OCI-LY1 (cell line): Measurements from ENCODE around the gene CD74.

ENCODE experiments used
- EZH2 ChIP-seq: fragments of 200-600 bp; sonication (generic), shearing (Covaris generic); IDR thresholded peaks from 2 replicates; pipeline ENCODE4 v1.8.0; 2017; ENCODE audit warnings: borderline replicate concordance, mixed run types, mild to moderate bottlenecking, antibody characterized with exemption, low read length, moderate library complexity, mixed read lengths
- TF ChIP-seq, protein P1 (sequence below): fragments of 200-600 bp; sonication (generic), shearing (Covaris generic); IDR thresholded peaks from 2 replicates; pipeline ENCODE4 v1.5.1; 2017; ENCODE audit warnings: mild to moderate bottlenecking, antibody characterized with exemption, low read length, moderate library complexity, mixed read lengths

DNA sequence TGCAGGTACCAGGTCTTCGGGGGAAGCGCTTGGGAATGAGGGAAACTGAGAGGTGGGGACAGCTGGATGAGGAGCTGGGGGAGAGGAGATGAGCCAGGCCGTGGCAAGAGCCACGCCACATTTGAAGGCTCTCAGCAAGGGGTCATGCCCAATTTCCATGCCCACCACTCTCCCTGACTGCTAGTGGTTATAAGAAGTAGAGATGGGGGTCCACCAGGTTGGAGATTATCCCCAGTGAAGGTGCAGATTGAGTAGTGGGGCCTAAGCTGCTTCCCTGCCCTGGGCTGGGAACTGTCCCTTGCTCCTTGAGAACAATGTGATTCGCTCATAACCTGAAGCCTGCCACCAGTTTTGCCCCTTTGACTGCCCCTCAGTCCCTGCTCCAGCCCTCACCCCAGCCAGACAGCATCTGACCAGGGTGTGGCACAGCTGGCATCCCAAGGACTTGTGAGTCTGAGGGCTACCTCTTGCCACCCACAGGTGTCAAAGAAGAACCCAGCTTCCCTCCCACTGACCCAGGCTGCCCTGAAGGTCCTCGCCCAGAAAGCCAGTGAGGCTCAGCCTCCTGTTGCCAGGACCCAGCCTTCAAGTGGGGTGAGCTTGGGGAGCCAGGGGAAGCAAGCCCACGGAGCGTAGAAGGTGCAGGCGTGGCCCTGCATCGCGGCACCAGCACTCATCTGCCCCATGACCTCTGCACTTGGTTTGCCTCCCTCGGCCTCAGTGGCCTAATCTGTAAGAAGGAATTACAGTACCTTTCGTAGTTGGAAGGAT, 21.5 kb downstream of the CD74 start:
- TF ChIP-seq, protein P1, sequence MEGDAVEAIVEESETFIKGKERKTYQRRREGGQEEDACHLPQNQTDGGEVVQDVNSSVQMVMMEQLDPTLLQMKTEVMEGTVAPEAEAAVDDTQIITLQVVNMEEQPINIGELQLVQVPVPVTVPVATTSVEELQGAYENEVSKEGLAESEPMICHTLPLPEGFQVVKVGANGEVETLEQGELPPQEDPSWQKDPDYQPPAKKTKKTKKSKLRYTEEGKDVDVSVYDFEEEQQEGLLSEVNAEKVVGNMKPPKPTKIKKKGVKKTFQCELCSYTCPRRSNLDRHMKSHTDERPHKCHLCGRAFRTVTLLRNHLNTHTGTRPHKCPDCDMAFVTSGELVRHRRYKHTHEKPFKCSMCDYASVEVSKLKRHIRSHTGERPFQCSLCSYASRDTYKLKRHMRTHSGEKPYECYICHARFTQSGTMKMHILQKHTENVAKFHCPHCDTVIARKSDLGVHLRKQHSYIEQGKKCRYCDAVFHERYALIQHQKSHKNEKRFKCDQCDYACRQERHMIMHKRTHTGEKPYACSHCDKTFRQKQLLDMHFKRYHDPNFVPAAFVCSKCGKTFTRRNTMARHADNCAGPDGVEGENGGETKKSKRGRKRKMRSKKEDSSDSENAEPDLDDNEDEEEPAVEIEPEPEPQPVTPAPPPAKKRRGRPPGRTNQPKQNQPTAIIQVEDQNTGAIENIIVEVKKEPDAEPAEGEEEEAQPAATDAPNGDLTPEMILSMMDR: no peak
- no peak for TF ChIP-seq EZH2
